GM21723 (cell line): ENCODE measurements around the gene CAV1.
A peak's percentile ranks its signal among the peaks of the same experiment; 100 is the strongest.
"Not testable (repeated sequence)": the region's sequence is repeated elsewhere in the genome, so short reads cannot be mapped to it uniquely, and the experiment has no call there.

Experiments used
- ATAC-seq: cut with Tn5 transposase; IDR thresholded peaks from one replicate; pipeline ENCODE4 v1.9.1; 2021; ENCODE audit warnings: mild to moderate bottlenecking, moderate library complexity; ENCODE audit not compliant: unreplicated experiment

CAV1 gene, protein sequence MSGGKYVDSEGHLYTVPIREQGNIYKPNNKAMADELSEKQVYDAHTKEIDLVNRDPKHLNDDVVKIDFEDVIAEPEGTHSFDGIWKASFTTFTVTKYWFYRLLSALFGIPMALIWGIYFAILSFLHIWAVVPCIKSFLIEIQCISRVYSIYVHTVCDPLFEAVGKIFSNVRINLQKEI

DNA sequence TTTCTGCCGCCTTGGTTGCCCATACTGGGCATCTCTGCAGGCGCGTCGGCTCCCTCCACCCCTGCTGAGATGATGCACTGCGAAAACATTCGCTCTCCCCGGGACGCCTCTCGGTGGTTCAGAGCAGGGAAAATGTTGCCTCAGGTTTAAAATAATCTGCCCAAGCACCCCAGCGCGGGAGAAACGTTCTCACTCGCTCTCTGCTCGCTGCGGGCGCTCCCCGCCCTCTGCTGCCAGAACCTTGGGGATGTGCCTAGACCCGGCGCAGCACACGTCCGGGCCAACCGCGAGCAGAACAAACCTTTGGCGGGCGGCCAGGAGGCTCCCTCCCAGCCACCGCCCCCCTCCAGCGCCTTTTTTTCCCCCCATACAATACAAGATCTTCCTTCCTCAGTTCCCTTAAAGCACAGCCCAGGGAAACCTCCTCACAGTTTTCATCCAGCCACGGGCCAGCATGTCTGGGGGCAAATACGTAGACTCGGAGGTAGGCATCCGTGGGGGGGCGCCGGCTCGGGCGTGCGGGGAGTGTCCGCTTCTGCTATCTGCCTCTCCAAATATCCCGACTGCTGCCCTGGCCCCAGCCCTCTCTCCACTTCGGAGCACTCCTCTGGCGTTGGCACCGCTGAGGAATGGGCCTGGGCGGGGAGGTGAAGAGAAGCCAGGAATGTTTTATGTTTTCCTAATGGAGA is at the start of gene CAV1:
CAV1 (plus strand) TSS at position 428 of the 689 bp plus-strand sequence; CDS start at position 455, 27 bp downstream.
- ATAC-seq, result no peak

DNA sequence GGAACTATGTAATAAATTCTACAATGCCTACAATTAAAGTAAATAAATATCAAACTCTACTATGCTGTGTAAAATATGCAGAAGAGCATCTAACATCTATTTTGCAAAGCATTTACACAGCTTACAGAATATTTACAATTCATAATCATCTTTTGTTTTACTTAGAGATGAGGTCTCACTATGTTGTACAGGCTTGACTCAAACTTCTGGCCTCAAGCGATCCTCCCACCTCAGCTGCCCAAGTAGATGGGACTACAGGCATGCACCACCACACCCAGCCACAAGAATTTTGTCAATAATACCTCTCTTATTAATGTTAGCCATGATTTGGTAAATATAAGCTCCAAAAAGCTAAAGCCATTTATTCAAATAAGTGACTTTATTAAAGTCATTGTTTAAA is 47.2 kb upstream of the CAV1 start:
- no peak for ATAC-seq

DNA sequence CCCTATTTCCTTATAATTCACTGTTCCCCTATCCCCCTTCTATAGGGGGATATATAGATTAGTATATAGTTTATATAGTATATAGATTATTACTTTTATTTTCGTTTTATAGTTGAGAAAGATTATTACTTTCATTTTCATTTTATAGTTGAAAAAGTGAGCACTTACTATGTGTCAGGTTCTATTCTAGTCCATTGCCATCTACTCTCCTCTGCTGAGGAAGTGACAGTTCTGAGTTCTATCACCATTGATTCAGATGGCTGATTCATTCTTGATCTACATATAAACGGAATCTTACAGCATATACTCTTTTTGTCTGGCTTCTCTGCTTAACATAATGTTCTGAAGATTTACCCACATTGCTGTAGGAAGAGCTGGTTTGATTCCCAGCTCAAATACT is 46.0 kb upstream of the CAV1 start:
- ATAC-seq, result no peak

DNA sequence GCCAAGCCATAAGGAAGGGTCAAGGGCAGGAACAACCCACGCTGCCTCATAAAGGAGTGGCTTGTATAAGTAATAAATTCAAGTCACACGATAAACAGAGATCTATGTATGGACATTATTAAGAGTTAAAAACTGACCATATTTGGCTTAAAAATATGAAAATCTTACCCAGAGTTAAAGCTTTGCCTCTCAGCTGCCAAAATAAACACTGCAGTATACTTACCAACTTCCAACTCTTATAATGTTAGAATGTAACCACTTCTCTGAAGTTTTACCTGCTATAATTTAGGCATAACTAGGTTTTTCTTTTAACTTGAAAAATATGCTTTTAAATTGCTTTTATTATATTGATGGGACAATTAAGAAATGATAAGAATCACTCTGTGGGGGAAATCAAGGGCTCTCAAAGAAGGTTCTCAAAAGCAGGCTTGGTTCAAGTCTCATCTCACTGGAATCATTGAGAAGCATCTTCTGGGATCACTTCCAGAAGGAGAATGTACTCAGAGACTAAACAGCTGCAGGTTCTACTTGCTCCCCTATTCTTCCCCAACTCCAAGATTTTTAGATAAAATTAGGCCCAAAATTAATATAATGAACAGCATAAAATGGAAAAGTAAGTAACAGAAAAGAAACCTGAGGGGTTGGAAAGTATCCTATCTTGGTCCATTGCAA is 41.4 kb upstream of the CAV1 start:
- no peak for ATAC-seq

DNA sequence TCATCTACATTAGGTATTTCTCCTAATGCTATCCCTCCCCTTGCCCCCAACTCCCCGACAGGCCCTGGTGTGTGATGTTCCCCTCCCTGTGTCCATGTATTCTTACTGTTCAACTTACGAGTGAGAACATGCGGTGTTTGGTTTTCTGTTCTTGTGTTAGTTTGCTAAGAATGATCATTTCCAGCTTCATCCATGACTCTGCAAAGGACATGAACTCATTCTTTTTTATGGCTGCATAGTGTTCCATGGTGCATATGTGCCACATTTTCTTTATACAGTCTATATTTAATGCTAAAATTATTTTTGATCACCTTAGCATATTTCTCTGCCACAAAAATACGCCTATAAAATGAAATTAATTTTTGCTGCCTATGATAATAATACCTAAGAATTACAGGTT is 40.4 kb upstream of the CAV1 start:
- ATAC-seq, result not testable (repeated sequence)

DNA sequence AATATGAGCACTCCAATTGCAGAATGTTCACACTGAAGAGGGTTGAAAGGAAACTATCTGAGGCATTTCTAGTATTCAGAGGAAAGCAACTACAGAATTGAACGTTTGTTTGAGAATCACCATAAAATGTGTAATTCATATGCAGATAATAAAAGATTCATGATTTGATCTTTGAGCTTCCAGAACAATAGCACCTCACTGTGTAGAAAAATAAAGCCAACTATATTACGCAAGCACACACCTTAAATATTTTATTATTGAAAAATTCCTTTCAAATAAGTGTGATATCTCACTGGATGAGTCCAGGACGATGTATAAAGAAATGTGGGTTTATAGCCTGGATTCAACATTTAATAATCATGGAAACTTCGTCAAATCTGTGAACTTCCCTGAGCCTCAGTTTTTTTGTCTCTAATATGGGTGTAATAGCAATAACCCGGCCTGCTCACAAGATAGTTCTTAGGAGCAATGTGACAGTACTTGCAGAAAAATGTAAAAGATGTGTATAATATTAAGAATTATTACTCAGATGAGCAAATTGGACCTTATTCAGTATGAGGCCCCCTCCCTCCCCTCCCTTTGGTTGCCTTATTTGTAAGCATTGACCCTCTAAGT is 36.8 kb upstream of the CAV1 start:
- no peak for ATAC-seq

DNA sequence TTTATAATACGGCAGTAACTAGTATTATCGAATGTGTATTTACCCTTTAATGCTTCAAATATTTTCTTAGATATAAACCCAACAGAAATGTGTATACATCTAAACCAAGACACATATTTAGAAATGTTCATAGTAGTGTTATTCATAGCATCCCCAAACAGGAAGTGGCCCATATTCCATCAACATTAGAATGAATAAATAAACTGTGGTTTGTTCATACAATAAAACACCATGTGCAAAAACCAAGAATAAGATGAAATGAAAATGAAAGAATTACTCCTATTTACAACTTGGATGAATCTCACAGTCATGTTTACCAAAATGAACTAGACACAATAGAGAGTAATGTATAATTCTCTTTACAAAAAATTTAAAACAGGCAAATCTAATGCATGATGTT is 34.5 kb upstream of the CAV1 start:
- ATAC-seq, result no peak

DNA sequence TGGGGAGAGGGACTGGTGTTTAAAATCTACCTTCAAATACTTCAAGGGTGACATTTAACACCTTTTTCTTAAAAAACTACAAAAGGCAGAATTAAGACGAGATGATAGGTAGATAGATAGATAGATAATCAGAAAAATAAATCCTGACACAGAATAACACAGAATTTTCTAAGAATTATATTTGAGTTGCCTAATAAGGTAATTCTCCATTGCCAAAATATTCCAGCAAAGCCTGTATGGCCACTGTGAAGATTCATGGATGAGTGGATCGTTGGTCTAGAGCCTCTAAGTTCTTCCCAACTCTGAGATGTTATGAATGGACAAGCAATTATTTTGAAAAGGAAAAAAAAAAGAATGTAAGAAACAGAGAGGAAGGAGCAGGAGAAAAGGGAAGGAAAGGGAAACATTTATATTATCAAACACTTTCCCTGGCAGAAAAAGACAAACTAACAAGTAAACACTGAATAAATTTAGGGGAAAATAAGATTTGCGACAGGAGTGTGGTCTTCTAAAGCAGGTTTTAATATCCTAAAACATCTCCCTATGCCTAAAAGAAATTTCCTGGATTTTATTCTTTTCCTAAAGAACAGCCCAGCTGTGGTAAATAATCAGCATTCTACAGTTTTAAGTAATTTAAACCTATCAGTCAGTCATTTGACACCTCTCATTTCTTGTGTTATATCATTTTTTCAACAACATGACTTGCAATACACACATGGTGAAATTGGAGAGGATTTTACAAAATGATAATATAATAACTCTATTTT is 32.8 kb upstream of the CAV1 start:
- ATAC-seq, result no peak

DNA sequence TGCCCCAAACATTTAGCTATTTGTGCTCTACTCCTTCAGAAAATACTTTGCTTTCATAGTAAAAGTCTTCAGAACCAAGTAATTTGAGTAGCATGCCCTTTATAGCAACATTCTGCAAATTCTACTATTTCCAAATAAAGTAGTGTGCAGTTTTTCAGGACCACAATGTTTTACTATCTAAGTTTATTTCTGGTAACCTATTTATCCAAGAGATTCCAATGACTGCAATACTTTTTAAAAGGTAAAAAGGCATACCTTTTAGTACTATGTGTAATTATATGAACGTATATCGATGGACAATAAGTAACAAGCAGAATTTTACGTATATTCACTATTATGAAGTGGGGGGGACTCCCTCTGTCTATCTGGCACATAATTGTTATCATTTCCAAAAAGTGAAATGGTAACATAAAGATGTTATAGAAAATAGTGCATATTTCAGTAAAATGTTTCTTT is 32.2 kb upstream of the CAV1 start:
- no peak for ATAC-seq

DNA sequence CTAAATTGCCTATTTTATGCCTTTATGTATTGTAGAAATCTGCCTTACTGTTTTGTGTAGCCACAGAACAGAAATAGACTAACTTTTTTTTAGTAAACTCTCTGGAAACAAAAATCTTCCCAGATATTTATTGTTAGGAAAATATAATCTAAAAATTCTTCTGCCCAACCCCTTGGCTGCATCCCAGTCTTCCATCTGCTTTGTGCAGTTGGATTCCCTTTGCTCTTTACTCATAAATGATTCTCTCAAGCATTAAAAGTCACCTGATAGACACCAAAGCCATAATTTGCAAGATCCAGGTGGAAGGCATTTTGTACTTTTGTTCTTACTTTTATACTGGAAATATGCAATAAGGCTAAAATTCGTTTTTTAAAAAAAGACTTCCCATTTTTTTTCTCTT is 31.4 kb upstream of the CAV1 start:
- ATAC-seq, result no peak

DNA sequence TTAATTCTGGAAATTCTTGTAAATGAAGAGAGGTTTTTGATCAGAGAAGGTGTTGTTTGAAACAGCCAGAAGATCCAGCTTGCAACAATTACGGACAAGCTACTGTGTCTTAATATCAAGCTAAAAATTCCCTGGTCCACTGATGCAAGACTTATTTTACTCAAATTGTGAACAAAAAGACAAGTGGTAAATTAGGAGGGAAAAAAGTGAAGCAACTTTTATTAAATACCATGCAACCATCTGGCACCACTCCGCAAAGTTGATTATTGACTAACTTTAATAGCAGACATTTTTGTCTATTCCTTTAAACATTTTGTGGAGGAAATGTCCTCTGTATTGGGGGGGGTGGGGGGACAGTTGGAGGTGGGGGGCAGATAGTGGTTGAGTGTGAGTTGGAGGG is 30.4 kb upstream of the CAV1 start:
- ATAC-seq, result no peak

DNA sequence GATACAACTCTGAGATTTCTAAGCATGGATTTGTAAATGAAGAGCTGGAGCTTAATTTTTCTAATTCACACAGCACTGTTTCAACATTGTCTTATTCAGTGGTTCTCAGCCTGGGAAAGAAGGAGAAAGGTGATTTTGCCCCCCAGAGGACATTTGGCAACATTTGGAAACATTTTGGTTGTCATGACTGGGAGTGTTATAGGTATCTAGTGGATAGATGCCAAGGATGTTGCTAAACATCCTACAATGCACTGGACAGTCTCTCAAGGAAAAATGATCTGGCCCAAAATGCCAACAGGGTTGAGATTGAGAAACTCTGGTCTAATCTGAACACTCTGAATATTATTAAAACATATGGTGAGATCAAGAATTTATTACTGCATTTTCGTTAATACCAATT is 29.1 kb upstream of the CAV1 start:
- ATAC-seq, result no peak

DNA sequence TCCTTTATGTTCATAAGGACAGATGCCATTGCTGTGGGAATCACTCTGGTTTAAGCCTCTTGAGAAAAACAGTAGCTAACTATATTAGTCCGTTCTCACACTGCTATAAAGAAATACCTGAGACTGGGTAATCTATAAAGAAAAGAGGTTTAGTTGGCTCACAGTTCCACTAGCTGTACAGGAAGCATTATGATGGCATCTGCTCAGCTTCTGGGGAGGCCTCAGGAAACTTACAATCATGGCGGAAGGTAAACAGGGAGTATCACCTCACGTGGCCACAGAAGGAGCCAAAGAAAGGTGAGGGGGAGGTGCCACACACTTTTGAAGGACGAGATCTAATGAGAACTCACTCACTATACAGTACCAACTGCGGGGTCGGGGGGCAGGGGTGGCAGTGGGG is 28.2 kb upstream of the CAV1 start:
- ATAC-seq, result no peak

DNA sequence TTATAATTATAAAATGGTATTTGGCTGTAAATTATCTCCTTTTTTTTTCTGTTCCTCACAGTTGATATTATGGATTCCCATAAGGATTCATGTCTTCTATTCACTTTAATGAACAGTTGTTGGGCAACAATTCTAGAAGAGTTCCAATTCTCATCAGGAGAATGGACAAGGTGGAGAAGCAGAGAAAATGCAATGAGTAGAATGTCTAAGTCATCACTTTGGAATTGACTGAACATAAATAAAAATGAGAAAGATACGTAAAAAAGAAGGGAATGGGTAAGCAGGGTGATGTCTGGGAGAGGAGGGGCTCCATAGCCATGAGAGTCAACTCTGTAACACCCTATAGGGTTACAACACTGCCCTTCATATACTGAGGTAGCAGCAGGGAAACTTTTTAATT is 27.1 kb upstream of the CAV1 start:
- no peak for ATAC-seq

DNA sequence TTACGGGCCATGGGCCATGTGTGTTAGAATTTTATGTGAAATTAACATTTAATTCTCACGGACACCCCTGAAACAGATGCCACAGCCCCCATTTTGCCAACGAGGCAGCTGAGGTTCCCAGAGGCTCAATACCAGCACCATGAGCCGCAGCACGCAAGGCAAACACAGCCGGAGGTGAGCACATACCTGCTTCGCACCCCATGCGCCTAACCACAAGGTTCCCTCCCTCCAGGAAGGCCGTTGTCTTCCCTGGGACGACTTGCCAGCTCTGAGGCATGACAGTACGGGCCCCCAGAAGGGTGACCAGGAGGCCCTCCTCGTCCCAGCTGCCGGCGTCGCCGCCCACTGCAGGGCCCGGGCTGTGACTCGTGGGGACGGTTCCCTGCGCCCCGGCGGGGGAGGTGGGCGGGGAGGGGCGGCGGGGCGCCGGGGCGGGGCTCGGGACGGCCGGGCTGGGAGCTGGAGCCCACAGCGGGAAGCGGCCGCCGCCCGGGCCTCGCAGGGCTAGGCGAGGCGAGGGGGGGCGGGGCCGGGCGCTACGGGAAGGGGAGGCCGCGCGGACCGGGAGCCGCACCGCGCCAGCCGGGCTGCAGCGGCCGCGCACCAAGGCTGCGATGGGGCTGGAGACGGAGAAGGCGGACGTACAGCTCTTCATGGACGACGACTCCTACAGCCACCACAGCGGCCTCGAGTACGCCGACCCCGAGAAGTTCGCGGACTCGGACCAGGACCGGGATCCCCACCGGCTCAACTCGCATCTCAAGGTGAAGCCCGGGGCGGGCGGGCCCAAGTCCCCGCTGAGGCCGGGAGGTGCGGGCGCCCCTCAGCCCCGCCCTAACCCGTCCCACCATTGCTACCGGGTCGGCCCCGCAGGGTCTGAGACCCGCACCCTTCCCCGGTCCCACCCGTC is 25.4 kb upstream of the CAV1 start, which contains the start of gene CAV2:
CAV2 (plus strand) TSS at position 571 of the 910 bp plus-strand sequence; CDS start at position 615, 44 bp downstream.
- ATAC-seq, result peak; percentile 55

DNA sequence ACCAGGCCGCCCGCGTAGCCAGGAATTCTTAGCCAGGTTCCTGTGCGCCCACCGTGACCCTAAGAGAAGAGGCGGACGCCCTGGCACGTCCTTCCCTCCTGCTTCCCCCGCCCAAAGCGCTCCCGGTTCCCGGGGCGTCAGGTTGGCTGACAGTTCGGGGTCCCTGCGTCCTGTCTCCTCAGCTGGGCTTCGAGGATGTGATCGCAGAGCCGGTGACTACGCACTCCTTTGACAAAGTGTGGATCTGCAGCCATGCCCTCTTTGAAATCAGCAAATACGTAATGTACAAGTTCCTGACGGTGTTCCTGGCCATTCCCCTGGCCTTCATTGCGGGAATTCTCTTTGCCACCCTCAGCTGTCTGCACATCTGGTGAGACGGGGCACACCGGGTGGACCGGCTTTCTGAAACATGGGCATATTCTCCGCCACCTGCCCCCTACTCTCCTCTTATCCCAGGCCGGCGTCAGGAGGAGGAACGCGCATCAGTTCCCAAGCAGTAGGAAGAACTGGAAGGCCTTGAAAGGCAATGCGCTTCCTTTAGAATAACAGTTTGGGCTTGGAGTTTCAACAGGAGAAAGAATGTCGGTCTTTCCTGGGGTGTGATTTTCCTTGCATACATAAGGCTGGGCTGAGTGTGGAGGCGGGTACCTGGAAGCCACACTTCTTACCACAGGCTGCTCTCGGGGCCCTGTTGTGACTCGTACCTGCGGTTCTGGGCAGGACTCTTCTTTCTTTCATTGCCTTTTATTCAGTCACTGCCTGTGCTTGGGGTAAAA is 24.6 kb upstream of the CAV1 start:
- ATAC-seq, result peak; percentile 57

DNA sequence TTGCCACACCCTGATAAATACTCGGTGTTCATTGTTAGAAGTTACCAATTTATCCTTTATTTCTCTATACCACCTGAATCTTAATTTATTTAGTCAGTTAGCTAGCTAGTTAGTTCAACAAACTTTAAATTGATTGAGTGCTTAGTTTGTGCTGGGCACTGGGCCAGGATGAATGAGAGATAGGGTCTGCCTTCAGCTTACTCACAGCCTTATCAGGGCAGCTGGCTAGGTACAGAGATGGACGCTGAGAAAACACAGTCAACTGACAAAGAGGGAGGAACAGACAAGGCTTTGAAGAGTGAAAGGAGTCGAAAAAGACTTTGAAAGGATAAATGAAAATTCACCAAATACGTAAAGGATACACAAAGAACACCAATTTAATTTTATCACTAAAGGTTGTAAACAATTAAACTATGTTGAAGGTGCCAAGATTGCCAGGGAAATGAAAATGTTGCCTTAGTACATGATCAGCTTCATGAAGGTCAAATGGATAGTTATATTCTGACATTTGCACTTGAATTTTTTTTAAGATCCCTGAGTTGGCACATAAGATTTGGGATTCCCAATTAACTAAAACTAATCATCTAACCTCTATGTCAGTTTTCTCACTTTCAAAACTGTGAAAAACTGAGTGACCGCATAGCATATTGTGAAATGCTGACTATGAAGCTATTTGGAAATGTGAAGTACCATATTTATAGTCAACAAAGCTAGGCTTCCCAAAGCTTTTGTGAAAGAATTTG is 23.2 kb upstream of the CAV1 start:
- no peak for ATAC-seq
